ENCODE measurements around the gene PIGH.
"Not testable (repeated sequence)": the region's sequence is repeated elsewhere in the genome, so short reads cannot be mapped to it uniquely, and the experiment has no call there.

PIGH gene, protein sequence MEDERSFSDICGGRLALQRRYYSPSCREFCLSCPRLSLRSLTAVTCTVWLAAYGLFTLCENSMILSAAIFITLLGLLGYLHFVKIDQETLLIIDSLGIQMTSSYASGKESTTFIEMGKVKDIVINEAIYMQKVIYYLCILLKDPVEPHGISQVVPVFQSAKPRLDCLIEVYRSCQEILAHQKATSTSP

DNA sequence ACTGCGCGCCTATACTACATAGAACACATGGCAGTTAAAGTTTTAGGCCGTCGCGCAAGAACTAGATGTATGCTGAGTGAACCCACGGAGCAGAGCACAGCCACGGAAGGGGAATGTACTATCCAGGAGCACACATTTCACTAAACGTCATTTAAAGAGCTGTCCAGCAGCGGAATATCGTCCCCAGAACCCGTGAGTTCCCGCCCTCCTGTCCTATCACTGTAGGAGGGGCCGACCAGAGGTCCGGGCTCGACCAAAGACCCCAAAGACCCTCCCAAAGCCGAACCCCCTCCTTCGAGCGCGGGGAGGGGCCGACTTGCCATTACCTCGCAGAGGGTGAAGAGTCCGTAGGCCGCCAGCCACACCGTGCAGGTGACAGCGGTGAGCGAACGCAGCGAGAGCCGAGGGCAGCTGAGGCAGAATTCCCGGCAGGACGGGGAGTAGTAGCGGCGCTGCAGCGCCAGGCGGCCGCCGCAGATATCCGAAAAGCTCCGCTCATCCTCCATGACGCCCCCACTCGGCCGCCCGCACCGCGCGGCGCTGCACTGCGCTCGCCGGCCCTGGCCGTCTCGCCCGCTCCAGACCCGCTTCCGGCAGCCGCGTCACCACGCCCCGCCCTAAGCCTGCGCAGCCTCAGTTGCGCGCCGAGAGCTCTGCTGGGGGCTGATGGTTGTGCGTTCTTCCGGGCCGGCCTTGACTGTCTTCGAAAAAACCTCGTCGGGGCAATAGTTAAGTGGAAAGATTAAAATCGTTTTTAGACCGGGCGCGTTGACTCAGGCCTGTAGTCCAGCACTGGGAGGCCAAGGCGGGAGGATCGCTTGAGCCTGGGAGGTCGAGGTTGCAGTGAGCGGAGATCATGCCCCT, at the start of gene PIGH:
PIGH (minus strand) TSS at position 571 of the 864 bp plus-strand sequence; CDS start at position 506, 65 bp downstream.
- peak; percentile 94 for DNase-seq

DNA sequence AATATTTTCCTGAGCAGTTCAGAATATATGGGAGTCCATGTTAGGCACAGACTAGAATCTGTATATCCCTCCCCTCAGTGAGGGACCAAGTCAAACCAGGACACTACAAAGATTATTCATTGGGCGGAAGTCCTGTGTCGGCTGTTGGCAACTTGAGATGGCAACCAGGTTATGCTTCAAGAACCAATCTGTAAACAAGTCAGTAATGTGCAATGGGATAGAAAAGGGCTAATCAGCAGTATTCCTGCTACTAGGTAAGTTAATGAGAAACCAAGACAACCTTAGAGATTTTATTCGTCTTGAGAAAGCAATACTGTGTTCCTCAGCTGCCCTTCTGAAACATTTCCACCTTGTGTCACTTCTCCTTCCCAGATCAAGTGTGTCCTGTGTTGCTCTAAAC, 46.1 kb upstream of the PIGH start:
- no peak for DNase-seq

DNA sequence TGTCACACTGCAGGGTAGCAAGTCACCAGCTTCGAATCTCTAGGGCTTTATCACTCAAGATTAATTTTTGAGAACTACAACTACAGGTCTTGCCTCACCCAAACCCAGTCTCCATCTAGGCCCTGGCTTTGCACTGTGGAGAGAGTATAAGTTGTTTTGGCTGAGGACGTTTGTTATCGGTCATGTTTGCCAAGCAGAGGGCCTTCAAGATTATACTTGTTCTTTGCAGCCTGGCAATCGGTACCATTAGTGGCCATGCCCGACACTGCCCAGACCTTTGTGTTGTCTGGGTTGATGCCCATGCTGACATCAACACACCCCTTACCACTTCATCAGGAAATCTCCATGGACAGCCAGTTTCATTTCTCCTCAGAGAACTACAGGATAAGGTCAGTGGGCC, 45.3 kb upstream of the PIGH start:
- DNase-seq, result no peak

DNA sequence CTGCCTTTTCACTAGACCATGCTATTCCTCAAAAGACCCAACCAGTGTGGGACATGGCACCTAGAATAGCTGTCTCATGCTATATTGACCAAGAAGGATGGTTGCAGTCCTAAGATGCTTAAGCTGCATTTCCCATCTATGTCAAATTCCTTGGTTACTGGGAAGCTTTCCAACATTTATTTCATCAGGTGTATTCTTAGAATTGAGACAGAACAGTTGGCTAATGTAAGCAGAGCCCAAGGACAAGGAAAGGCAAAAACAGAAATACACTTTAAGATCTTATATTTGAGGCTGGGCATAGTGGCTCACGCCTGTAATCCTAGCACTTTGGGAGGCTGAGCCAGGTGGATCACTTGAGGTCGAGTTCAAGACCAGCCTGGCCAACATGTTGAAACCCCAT, 44.4 kb upstream of the PIGH start:
- no peak for DNase-seq

DNA sequence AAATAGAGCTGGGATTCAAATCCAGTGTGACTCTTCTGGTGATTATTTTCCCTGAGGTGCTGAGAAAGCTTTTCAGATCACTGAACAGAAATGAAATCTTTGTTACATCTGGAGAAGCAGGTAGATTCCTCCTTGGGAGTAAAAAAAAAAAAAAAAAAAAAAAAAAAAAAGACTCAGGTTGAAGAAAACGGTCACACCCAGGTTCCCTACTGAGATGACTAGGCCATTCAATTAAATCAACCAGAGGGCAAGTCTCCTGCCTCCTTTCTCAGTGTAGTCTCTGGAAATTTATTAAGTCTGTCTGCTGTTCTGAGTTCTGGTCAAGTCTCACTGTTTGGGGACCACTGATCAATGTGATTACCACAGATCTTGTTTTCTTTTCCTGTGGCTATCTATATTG, 43.6 kb upstream of the PIGH start:
- no peak for DNase-seq

DNA sequence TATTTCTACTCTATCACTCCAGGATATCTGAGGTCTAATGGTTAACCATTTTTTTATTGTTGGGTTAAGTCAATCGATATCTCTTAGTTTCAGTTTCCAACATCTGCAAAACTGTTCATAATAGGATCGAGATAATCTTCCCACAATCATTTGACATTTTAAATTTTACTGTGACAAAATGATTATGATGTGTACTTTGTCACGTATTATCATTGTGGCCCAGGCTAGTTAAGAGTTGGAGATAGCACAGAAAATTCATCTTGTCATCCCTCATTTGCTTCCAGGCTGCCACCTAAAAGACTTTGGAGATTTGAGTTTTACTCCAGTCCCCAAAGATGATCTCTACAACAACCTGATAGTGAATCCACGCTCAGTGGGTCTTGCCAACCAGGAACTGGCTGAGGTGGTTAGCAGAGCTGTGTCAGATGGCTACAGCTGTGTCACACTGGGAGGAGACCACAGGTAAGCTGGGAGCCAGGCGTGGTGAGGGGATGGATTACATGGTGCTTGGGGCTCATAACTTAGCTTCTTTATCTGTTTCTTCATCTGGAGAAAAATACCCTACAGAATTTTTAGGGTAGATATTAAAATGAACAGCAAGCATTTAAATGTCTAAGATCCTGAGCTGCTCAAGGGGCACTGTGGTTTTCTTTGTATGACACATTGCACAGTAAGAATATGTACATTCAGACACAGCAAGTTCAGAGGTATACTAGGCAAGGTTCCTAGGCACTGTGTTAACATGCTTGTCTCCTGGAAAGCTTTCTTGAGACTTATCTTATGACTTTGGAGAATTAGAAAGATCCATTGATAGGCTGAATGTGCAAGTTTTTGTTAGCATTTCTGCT, 42.1 kb upstream of the PIGH start:
- DNase-seq, result peak; percentile 37

DNA sequence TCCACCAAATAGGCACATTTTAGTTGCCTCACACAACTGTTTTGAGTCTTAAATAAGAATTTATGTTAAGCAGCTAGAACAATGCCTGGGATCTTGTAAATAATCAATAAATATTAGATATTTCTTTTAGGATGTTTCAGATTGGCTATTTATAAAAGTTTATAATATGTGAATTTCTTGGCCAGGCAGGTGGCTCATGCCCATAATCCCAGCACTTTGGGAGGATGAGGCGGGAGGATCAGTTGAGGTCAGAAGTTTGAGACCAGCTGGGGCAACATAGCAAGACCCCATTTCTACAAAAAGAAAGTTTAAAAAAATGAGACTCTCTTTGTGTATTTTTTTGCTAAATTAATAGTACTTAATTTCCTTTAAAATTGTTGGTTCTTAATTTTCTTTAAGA, 41.4 kb upstream of the PIGH start:
- DNase-seq, result no peak

DNA sequence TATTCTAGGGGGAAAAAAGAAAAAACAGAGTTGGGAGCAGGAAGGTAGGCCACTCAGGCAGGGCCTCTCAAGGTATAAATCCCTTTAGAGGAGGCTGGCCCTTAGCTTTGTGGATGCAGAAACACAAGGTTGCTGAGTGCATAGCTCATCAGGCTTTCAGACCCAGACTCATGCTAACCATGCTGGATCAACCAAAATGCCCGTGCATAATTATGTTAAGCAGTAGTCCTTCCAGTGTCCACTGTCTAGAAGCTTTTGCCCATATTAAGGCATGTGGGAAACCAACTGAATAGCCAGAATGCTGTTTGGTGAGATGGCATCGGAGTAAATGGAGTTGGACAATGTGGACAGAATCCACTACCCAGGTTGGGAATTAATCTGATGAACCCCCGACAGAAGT, 38.6 kb upstream of the PIGH start:
- DNase-seq, result no peak

DNA sequence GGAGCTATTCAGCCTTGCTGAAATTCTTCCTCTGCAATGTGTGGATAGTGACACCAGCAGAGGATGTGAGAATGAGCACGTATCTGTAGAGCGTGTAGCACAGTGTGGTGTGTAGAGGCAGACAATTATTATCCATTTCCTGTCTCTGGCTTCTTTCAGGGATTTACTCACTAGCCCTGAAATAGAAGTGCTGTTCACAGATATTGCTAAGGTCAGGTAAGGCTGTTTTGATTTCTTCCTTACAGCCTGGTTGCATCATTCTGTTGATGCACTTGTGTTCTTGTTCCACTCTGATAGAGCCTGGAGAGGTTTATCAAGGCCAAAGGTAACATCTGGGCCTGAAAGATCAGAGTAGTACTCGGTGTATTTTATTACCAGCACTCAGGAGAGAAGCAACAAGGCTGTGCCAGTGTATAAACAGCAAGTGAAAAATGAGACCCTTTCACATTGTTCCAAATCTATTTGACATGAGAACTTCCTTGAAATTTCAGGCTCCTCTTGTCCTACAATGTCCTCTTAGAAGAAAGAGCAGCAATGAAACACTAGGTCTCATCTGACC, 36.4 kb upstream of the PIGH start:
- DNase-seq, result peak; percentile 15

DNA sequence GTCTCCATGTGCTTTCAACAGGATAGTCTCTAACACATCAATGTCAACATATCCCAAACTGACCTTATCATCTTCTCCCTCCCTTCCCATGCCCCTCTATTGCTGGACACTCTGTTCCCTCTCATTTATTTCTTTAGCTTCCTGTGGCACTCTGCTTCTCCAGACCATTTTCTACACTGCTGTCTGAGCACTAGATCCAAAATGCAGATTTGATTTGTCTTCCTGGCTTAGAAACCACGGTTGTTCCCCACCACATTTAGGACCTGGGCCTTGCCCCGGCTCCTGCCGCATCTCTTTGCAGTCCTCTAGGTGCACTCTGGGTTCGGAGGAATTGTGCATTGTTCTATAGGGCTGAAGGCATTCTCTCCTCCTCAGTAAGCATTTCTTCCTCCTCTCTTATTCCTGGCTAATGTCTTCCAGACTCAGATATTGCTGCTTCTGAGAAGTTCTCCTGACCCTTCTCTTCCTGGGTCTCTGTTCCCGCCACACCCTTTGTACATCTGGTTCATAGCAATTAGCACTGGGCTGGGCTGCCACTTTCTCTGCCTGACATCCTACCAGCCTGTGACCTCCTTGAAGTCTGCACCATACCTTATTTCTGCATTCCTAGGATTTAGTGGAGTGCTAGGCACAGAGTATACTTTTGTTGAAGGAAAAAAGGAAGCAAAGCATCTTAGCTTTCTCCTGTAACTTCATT, 33.5 kb upstream of the PIGH start:
- no peak for DNase-seq

DNA sequence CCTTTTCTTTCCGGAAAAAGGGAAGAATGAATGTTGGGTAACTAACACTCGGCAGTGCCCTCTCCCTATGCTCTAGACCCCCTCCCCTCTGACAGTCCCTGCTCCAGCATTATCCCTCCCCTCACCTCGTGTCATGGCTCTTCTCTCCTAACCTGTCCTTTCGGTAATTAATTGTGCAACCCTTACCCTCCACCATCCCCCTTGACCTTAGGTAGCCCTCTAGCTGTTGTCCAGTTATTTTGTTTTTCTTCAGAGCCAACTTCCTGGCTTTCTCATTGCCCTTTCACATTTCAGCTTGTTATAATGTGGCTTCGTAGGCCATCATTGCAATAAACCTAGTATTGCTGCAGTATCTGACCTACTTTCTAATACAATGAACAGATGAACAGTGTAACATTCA, 30.9 kb upstream of the PIGH start:
- DNase-seq, result no peak

DNA sequence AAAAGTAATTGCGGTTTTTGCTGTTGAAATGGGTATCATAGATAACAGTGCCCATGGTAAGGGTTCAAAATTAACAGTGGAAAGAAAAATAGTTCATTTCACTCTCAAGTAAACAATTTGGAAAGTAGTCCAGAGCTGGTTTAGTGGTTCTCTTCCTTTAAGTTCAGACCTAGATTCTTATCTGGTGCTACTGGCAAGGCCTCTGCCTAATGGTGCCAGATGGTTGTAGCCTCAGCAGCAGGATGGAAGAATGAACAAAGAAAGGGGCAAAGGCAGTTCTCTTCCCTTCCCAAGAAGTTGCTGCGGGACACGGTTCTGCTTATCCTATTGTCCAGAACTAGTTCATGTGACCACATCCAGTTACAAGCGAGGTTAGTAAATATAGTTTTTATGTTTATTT, 30.1 kb upstream of the PIGH start:
- no peak for DNase-seq

DNA sequence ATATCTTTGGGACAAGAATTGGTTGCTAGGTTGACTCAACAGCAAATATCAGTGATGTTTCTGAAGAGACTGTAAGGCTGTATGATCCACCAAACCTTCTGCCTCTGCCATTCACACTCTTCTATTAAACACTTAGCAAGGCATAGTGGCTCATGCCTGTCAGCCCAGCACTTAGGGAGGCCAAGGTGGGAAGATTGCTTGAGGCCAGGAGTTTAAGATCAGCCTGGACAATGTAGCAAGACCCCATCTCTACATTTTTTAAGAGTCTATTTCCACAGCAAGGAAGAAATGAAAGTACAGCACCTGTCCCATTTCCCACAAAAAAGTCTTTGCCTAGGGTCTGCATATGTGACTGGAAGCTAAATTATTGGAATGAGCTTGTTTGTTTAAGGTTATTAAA, 27.5 kb upstream of the PIGH start:
- DNase-seq, result no peak

DNA sequence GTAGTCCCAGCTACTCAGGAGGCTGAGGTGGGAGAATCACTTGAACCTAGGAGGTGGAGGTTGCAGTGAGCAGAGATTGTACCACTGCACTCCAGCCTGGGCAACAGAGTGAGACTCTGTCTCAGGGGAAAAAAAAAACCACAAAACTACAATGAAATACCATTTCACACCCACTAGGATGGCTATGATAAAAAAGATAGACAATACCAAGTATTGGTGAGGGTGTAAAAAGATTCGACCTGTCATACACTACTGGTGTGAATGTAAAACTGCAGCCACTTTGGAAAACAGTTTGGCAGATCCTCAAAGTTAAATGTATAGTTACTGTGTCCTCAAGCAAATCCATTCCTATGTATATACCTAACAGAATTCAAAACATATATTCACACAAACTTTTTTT, 26.1 kb upstream of the PIGH start:
- DNase-seq, result not testable (repeated sequence)

DNA sequence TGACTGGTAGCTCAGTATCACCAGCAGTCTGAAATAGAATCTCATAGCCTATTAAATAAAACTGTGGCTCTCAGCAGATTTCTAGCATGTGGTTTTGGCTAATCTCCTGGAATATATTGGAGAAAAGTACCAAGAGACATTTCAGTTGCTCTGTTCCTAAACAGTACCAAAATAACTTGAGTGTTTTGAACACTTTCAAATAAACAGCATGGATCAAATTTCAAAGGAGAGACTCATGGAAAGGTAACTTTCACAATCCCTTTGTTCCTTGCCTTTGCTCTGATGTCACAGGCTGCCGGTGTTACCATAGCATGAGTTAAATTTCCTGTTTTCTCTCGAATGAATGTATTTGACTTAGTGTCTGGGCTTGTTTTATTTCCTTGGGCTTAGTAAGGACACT, 23.0 kb upstream of the PIGH start:
- no peak for DNase-seq

DNA sequence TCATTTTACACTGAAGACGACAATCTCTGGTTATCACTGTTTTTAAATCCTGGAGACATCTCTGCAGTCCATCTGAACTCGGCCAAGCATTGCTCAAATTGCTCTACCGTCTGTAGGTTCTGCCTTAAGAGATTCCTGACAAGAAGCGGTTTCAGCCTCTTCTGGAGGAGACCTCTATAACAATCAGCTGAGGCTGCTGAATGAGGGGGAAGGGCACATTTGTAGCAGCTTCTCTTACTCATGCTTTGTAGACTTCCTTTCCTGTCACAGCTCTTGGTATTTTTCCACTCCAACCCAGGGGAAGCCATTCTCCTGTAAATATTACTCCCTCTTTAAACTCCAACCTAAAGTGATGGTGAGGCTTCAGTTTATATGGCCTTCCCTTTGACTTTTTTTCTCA, 22.6 kb upstream of the PIGH start:
- DNase-seq, result no peak

DNA sequence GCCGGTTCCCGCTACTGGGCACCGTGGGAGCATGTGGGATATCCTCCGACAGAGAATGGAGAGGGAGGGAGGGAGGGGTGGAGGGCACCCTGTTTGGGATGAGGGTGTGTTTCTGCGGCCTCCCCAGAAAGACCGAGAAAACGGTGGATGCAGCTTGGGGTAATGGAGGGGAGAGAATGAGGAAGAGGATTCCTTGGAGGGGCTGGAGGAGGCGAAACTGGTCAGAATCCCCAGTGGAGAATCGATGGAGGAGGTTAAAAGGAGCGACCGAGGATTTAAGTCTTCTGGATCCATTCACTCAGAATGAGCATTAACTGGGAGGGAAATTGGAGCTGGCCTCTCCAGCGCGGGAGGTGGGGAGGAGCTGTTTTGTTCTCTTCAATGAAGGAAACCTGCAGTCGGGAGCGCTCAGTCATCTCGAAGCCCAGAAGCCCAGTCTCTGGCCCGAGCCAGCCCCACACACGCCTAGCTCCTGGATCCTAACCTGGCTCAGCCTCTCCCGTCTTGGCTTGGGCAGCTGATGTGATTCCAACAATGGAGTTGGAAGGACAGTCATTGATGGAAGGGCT, 20.2 kb upstream of the PIGH start:
- no peak for DNase-seq

DNA sequence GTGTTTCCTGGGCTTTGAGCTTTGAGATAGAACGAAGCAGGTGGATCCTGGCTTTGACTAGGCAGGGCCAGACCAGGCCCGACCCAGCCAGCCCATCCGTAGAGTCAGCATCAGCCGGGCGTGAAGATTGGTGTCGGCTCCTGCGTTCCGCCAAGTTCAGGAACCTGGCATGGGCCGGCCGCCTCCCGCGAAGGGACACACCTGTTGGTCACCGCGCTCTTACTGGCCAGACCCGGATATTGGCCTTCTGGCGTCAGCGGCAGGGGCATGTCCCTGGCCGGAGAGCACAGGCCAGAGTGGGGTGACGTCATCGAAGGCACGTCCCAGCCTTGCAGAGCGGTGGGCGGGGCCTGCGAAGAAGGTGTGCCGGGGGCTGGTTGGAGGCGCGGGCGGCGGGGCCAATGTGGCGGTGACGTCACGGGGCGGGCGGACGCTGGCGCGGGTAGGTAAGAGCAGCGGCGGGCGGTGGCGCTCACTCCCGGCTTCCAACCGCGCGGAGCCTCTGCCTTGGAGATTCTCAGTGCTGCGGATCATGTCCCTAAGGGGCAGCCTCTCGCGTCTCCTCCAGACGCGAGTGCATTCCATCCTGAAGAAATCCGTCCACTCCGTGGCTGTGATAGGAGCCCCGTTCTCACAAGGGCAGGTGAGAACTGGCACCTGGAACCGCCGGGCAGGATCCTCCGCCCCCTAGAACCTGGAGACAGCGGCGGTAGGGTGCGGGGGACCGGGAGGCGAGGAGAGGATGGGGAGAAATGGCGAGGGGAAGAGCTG, 19.6 kb upstream of the PIGH start, which contains the start of gene ARG2:
ARG2 (plus strand) TSS at position 475 of the 771 bp plus-strand sequence; CDS start at position 533, 58 bp downstream.
- peak; percentile 96 for DNase-seq

DNA sequence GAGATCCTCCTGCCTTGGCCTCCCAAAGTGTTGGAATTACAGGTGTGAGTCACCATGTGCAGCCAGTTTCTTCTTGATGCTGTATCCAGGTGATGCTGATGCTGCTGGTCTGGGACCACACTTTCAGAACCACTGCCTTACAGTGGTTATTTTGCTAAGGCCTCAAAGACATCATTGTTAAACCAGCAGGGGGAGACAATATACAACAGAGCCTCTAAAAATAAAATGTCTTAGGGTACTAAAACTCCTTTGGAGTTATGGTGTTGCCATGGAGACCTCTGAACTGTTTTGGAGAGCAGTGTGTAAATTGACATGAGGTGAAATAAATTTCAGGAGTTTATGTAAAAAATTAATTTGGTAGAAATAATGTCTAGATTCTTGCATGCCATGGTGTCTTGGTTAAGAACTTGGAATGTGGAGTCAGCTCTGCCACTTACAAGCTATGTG, 18.6 kb upstream of the PIGH start:
- peak; percentile 69 for DNase-seq

DNA sequence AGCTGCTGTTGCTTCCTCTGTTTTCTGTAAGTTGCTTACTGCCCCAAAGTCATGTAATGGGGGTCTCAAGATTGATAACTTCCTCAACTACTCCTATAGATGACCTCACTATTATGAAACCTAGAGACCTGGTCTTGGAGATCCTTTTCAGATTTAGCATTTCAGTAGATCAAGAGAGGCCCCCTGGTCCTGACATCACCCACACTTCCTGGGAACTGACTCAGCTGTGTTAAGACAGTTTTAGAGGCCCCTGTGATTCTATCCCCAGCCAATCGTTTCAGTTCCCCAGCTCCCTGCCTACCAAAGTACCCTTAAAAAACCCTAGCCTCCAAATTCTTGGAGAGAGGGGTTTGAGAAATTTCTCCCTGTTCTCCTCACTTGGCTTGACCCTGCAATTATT, 10.4 kb upstream of the PIGH start:
- peak; percentile 11 for DNase-seq

DNA sequence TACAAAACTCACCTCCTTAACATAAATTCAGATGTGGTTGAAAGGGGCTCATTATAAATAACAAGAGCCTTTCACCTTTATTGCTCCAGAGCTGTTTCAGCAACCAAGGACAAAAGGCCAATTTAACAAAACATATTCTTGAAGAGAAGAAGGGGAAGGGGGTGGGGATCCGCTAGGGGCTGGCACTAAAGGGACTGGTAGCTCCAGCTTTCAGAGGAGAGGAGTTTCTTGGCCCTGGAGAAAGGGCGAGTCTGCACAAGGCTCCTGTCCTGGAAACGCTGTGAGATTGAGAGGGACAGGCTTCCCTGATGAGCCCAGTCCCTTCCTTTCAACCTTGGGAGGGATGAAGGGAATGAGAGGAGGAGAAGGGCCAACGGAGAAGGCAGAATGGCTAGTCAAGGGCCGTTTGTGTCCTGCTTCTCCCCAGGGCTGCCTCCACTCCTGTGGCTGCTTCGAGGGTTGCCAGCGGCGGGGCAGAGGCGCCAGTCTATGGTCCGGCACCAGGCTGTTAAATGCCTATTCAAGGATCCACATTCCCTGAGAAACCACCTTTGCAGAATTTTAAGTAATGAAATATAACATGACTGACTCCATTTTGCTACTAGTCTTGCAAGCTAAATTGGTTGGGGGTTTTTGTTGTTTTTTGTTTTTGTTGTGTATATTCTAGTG, 9.7 kb upstream of the PIGH start:
- no peak for DNase-seq

All from activated CD4-positive, alpha-beta T cell treated with anti-CD3 and anti-CD28 coated beads, Interleukin-2, amount 50 U/mL, for 16 hours (primary cell).